NCI-H187 treated with DMSO at 0.1 percent for 48 hours (cell line): ENCODE results near the gene TAAR9.
"Not testable (repeated sequence)": the region's sequence is repeated elsewhere in the genome, so short reads cannot be mapped to it uniquely, and the experiment has no call there.

Experiments used
- DNase-seq: peaks from one replicate; lab custom pipeline; 2025; lab: John Stamatoyannopoulos, UW

The TAAR9 gene

GRCh38 chr6:132515386-132515785 is 22.7 kb upstream of the TAAR9 start:
- no peak for DNase-seq

DNA sequence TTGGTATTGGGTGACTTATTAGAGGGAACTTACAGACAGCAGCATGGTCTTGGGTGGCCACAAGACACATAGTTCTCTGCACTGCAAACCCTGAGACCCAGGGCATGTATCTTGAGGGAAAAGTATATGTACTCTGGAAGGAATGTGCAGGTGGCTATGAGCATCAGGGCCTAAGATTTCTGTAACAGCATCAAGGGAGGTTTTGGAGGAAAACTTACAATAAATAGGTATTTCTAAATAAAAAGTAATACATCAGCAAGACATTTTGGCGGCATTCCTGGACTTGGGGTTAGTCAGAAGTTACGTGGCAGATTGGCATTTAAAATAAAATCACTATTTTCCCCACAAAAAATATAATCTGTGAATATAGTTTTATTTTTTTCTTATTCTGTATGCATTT is 17.1 kb upstream of the TAAR9 start:
- DNase-seq = no peak

DNA sequence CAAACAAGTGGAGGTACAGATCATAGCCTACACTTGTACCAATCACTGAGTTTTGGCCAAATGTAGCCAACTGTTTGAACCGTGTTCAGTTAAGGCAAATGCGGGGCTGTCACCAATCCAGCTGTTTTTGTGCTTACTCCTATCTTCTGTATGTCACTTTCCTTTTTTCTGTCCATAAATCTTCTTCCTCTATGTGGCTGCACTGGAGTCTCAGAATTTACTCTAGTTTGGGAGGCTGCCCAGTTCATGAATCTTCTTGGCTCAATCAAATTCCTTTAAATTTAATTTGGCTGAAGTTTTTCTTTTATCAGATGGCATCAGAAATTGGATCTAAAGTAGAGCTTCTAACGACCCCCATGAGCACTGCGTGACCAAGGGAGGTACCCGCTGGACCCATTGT is 13.4 kb upstream of the TAAR9 start:
- no peak for DNase-seq

DNA sequence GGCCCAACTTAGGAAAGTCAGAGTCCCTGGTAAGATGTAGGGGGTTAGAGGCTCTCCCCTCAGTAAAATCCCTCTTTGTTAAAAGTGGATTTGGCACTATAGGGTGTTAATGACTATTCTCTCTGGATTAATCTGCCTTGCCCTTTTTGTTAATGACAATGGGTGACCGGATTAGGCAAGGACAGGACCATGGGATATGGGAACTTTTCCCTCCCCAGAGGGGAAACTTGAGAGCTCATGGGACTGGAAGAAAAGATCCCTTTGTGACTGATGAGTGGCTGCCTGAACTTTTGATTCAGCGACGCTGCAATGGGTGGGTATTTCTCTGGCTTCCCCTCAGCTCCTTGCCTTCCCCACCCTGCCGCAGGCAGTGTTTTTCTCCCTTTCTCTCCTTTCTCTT is 12.2 kb upstream of the TAAR9 start:
- DNase-seq = no peak

DNA sequence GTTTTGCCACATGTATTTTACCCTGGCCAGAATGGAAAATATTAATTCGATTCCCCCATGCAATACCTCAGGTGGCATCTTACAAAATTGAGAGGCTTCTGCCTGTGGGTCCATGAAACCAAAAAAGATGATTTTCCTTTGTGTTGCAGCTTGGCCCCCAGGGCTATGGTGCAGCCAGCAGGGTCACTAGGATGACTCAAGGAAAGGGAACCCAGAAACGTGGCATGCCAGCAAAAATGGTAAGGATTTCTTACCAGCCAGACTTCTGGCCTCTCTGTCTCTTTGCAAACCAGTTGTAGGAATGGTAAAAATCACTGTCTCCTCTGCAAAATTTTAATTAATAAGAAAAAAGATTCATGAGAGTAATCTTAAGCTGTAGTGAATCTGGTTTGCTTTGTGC is 11.6 kb upstream of the TAAR9 start:
- no peak for DNase-seq

DNA sequence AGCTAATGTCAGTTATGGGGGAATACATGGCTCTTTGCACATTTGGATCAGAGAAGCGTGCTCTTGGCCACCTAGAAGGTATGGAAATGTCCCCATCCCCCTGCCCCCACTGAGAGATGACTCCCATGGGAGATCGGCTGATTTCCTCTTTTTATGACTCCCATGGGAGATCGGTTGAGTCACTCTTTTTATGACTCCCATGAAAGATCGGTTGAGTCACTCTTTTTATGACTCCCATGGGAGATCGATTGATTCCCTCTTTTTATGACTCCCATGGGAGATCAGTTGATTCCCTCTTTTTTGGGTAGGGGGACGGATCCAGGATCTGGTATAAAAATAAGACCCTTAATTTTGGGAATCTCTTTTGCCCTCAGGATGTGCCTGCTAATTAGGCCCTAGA is 10.3 kb upstream of the TAAR9 start:
- DNase-seq = no peak

- peak; percentile 19 for DNase-seq
Observed at GRCh38 chr6:132530293-132530974, 7.6 kb upstream of the TAAR9 start.

GRCh38 chr6:132534546-132534945 is 3.5 kb upstream of the TAAR9 start:
- not testable (repeated sequence) for DNase-seq

- no peak for DNase-seq
Observed at GRCh38 chr6:132537145-132537544, 932 bp upstream of the TAAR9 start.

- no peak for DNase-seq
Observed at GRCh38 chr6:132544826-132545225, 6.7 kb downstream of the TAAR9 start.

- no peak for DNase-seq
Observed at GRCh38 chr6:132548746-132549463, 10.8 kb downstream of the TAAR9 start.

GRCh38 chr6:132551214-132551613 is 13.1 kb downstream of the TAAR9 start:
- no peak for DNase-seq

GRCh38 chr6:132552372-132552771 is 14.3 kb downstream of the TAAR9 start, which contains the start of gene TAAR8:
Gene TAAR8, plus strand, starts transcription at chr6:132552672. Its CDS starts 21 bp downstream, at chr6:132552693.
- DNase-seq = no peak

GRCh38 chr6:132560087-132560486 is 22.0 kb downstream of the TAAR9 start:
- DNase-seq = not testable (repeated sequence)

DNA sequence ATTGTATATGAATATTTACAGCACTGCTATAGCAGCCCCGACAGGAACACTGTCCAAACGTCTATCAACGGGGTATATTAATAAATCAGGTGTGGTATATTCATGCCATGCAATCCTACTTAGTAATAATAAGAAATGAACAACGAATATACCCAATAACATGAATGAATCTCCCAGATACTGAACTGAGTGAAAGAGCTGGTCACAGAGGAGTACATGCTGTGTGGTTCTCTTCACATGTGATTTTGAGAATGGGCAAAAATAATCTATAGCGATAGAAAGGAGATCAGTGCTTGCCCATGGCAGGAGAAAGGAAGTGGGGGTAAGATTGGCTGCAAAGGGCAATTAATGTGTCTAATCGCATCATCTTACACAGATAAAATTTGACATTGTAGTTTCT is 28.3 kb downstream of the TAAR9 start:
- DNase-seq = no peak

- no peak for DNase-seq
Observed at GRCh38 chr6:132567566-132567965, 29.5 kb downstream of the TAAR9 start.

GRCh38 chr6:132568611-132569010 is 30.5 kb downstream of the TAAR9 start:
- no peak for DNase-seq

DNA sequence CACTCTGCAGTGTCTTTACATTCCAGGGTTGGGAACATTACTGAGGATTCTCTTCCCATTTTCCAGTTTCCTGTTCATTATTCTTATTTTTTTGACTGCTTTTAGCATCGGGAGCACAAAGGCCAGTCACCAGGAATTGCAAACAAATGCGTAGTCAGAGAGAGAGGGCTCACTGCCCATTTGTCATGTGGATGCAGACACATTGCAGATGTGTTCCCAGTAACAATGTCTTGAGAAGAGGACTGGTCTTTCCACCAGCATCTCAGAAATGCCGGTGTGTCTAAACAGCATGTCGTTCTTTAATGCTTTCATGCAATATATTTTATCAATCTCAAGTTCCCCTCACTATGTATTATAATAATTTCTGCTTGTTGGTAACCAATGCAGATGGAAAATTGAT is 31.1 kb downstream of the TAAR9 start:
- DNase-seq = no peak

DNA sequence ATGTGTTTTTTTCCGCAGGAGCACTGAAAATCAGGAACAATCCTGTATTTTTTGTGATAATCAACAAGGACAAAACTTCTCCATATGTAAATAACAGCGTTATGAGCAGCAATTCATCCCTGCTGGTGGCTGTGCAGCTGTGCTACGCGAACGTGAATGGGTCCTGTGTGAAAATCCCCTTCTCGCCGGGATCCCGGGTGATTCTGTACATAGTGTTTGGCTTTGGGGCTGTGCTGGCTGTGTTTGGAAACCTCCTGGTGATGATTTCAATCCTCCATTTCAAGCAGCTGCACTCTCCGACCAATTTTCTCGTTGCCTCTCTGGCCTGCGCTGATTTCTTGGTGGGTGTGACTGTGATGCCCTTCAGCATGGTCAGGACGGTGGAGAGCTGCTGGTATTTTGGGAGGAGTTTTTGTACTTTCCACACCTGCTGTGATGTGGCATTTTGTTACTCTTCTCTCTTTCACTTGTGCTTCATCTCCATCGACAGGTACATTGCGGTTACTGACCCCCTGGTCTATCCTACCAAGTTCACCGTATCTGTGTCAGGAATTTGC is 32.2 kb downstream of the TAAR9 start, which contains the start of gene TAAR6:
Gene TAAR6 (plus strand): TSS at position 102 of the 557 bp plus-strand sequence. CDS start 0 bp downstream, at position 102.
- DNase-seq = no peak

GRCh38 chr6:132571774-132572173 is 33.7 kb downstream of the TAAR9 start:
- no peak for DNase-seq

DNA sequence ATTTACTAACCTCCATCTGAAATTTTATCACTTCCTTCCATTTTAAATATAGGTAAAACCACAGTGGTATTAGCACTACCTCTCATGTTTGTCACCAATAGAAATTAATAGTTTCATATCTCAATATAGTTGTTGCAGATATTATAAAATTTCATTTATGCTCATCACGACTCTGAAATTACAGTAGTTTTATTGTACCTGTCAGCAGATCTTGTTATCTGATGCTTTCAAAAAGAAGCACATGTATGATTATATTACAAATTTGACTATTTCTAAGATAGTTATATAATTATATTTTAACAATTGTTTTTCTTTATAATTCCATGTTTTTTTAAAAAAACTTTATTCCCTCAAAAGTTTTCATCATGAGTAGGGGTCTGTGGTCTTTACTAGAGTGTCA is 46.6 kb downstream of the TAAR9 start:
- DNase-seq = no peak

GRCh38 chr6:132587424-132587823 is 49.3 kb downstream of the TAAR9 start:
- no peak for DNase-seq
